ENCODE data around the gene CCDC15.

The CCDC15 gene

GRCh38 chr11:124971810-124972209 is 17.8 kb downstream of the CCDC15 start:
- H3K4me3 ChIP-seq (ENCODE audit: control insufficient read depth, low read depth, low read length): no peak overlapping the region
- TF ChIP-seq, protein P1, sequence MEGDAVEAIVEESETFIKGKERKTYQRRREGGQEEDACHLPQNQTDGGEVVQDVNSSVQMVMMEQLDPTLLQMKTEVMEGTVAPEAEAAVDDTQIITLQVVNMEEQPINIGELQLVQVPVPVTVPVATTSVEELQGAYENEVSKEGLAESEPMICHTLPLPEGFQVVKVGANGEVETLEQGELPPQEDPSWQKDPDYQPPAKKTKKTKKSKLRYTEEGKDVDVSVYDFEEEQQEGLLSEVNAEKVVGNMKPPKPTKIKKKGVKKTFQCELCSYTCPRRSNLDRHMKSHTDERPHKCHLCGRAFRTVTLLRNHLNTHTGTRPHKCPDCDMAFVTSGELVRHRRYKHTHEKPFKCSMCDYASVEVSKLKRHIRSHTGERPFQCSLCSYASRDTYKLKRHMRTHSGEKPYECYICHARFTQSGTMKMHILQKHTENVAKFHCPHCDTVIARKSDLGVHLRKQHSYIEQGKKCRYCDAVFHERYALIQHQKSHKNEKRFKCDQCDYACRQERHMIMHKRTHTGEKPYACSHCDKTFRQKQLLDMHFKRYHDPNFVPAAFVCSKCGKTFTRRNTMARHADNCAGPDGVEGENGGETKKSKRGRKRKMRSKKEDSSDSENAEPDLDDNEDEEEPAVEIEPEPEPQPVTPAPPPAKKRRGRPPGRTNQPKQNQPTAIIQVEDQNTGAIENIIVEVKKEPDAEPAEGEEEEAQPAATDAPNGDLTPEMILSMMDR (conservative IDR thresholded peaks at IDR 0.05; ENCODE audit: control insufficient read depth, insufficient read depth, low read depth, low read length): no peak
- DNase-seq (ENCODE audit: low read depth): no peak

DNA sequence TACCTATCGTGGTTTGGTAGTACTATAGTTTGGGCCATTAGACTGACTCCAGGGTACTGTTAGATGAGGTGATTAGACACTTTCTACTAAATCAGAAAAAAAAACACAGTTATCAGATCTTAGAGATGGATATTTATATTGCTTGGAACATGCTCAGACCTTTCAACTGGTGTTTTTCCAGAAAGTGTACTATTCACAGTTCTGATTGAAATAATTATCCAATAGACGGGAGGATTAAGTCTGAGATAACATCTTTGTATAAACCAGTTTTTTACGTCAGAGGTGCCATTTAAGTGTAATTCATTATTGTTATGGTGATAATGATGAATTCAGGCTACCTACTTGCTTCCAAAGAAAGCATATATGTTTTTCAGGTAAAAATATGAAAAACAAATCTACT is 22.5 kb downstream of the CCDC15 start:
- no peak for DNase-seq (ENCODE audit: low read depth)
- H3K4me3 ChIP-seq (ENCODE audit: control insufficient read depth, low read depth, low read length): no peak overlapping the region
- TF ChIP-seq, protein P1 (conservative IDR thresholded peaks at IDR 0.05; ENCODE audit: control insufficient read depth, insufficient read depth, low read depth, low read length): no peak

DNA sequence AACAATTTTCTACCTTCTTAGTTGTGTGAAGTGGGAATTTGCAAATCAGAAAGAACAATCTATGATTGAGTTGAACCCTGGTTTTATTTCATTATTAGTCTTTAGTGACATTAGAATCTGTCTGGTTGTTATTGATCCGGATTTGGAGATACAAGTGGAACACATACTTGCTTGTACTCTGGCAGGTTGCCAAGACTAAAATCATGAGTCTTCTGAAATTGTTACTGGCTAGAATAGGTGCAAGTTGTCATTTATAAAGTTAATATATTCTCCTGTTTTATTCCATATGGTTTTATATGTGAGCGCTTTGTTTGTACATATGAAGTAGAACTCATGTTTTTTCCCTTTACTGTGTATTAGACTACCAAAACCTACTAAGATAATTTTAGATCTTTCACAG is 23.0 kb downstream of the CCDC15 start:
- H3K4me3 ChIP-seq (ENCODE audit: control insufficient read depth, low read depth, low read length): no peak overlapping the region
- DNase-seq (ENCODE audit: low read depth): peak; percentile 2
- TF ChIP-seq, protein P1 (conservative IDR thresholded peaks at IDR 0.05; ENCODE audit: control insufficient read depth, insufficient read depth, low read depth, low read length): no peak

- no peak overlapping the region for H3K4me3 ChIP-seq (ENCODE audit: control insufficient read depth, low read depth, low read length)
- TF ChIP-seq, protein P1 (conservative IDR thresholded peaks at IDR 0.05; ENCODE audit: control insufficient read depth, insufficient read depth, low read depth, low read length): no peak
- no peak for DNase-seq (ENCODE audit: low read depth)
Observed at GRCh38 chr11:124978316-124978715, 24.3 kb downstream of the CCDC15 start.

DNA sequence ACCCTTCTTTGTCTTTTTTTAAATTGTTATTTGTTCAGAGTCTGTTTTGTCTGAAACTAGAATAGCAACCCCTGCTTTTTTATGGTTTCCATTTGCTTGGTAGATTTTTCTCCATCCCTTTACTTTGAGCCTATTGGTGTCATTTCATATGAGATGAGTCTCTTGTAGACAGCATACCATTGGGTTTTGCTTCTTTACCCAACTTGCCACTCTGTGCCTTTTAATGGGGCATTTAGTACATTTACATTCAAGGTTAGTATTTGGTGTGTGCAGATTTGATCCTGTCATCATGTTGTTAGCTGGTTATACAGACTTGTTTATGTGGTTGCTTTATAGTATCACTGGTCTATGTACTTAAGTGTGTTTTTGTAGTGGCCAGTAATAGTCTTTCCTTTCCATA is 28.0 kb downstream of the CCDC15 start:
- no peak overlapping the region for H3K4me3 ChIP-seq (ENCODE audit: control insufficient read depth, low read depth, low read length)
- TF ChIP-seq, protein P1 (conservative IDR thresholded peaks at IDR 0.05; ENCODE audit: control insufficient read depth, insufficient read depth, low read depth, low read length): no peak
- DNase-seq (ENCODE audit: low read depth): no peak

- TF ChIP-seq, protein P1 (conservative IDR thresholded peaks at IDR 0.05; ENCODE audit: control insufficient read depth, insufficient read depth, low read depth, low read length): no peak
Observed at GRCh38 chr11:124983674-124984511, 29.9 kb downstream of the CCDC15 start.

More at GRCh38 chr11:124983674-124984511, 29.9 kb downstream of the CCDC15 start:
- no peak for DNase-seq (ENCODE audit: low read depth)
- H3K4me3 ChIP-seq (ENCODE audit: control insufficient read depth, low read depth, low read length): no peak overlapping the region
